Right lobe of liver (tissue), 4 donors: ENCODE measurements around the gene BTBD2.

Experiments
- POLR2A ChIP-seq: fragments of 450-650 bp; IDR thresholded peaks from one replicate; pipeline ENCODE4 v1.6.1; 2017; ENCODE audit warnings: antibody characterized with exemption, mild to moderate bottlenecking
- TF ChIP-seq, protein P1 (sequence below), 4 donors: fragments of 200-600 bp in 3 of 4; fragments of 450-650 bp in 1 of 4; IDR thresholded peaks; one replicate each; pipeline versions ENCODE4 v1.5.1 to v1.8.0; 2016 to 2022; ENCODE audit warnings: antibody characterized with exemption in 4 of 4, mild to moderate bottlenecking in 2 of 4
- donor health status: DM: no; HTN: no; CAD: no.
- donor health status: DM: no; HTN: no; CAD: no.
- donor health status: DM: no; HTN: yes; CAD: no.

GRCh38 chr19:1961000-1961883 is 54.3 kb downstream of the BTBD2 start:
- no peak for TF ChIP-seq POLR2A
- TF ChIP-seq, protein P1, sequence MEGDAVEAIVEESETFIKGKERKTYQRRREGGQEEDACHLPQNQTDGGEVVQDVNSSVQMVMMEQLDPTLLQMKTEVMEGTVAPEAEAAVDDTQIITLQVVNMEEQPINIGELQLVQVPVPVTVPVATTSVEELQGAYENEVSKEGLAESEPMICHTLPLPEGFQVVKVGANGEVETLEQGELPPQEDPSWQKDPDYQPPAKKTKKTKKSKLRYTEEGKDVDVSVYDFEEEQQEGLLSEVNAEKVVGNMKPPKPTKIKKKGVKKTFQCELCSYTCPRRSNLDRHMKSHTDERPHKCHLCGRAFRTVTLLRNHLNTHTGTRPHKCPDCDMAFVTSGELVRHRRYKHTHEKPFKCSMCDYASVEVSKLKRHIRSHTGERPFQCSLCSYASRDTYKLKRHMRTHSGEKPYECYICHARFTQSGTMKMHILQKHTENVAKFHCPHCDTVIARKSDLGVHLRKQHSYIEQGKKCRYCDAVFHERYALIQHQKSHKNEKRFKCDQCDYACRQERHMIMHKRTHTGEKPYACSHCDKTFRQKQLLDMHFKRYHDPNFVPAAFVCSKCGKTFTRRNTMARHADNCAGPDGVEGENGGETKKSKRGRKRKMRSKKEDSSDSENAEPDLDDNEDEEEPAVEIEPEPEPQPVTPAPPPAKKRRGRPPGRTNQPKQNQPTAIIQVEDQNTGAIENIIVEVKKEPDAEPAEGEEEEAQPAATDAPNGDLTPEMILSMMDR (IDR thresholded peaks at IDR 0.05), result no peak
